ENCODE measurements around the gene HIRIP3.

The HIRIP3 gene

GRCh38 chr16:29995911-29996765 is 721 bp upstream of the HIRIP3 start, which contains the start of gene INO80E:
INO80E (plus strand) TSS chr16:29996241; CDS start chr16:29996311, 70 bp downstream.
- peak; percentile 97 for DNase-seq

GRCh38 chr16:29994600-29995323 is 655 bp downstream of the HIRIP3 start:
- peak in 1 of 2 experiments; percentile 47 for DNase-seq

GRCh38 chr16:29993903-29994599 is 1.4 kb downstream of the HIRIP3 start:
- no peak for DNase-seq

DNA sequence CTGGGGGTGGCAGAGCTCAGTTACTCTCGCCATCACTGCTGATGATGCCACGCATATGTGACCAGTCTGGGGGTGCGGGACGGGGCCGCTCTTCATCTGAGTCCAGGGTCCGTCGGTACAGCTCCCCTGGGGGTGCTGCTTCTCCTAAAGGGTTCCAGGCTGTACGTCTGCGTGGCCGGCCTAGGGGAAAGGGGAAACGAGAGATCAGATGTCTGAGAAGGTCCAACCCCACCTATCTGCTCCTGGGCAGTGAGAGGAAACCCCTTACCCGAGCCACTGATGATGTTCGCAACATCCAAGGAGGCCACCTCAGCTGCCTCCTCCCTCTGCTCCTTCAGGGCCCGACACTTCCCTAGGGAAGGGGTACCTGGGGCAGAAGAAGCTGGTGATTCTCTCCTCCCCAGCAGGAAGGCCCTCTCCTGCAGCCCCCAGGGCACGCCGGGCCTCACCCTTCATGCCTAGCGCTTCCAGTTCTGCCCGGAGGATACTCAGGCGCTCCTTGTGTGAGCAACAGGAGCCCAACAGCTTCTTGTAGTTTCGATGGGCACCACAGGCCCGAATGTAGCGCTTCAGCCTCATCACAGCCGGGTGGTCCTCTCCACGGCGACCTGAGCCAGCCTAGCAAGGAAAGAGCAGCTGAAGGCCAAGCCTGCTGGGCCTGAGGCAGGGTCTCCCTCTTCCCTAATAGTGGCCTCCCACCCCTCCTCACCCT is 2.1 kb downstream of the HIRIP3 start:
- no peak for DNase-seq

- no peak for DNase-seq
Measured at GRCh38 chr16:29992344-29992967, 3.0 kb downstream of the HIRIP3 start.

DNA sequence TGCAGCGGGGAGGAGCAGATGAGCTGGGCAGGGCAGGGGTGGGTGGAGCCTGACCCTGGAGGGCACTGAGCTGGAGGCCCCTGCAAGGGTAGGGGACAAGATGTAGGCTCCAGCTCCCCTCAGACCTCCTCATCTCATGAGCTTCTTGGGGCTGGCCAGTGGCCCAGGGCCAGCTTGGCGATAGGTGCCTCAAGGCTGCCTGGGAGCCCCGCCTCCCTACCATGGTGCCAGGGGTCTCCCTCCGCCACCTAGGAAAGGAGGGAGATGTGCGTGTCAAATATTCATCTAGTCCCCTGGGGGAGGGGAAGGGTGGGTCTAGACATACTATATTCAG is 3.9 kb downstream of the HIRIP3 start:
- DNase-seq = no peak

DNA sequence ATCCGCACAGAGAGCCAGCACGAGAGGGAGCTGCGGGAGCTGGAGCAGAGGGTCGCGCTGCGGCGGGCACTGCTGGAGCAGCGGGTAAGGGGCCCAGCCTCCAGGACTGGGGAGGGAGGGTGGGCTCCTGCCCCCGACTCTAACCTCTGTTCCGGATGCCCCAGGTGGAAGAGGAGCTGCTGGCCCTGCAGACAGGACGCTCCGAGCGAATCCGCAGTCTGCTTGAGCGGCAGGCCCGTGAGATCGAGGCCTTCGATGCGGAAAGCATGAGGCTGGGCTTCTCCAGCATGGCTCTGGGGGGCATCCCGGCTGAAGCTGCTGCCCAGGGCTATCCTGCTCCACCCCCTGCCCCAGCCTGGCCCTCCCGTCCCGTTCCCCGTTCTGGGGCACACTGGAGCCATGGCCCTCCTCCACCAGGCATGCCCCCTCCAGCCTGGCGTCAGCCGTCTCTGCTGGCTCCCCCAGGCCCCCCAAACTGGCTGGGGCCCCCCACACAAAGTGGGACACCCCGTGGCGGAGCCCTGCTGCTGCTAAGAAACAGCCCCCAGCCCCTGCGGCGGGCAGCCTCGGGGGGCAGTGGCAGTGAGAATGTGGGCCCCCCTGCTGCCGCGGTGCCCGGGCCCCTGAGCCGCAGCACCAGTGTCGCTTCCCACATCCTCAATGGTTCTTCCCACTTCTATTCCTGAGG is 4.4 kb downstream of the HIRIP3 start:
- no peak for DNase-seq

DNA sequence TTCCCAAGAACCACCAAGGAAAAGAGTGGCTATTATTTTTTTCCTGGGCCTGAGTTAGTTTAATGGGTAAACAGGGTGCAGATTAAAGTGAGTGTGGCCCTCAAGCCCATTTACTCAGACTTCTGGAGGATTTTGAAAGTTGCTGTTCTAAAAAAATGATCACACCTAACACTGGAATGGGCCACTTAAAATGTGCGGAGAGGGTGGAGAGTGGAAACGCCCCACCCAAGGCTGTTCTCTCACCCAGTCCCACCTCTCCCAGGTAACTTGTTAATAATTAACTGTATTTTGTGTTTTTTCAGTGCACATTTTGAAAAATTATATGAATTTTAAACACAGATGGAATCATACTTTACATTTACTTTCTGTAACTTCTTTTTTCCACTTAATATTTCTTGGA is 5.4 kb downstream of the HIRIP3 start:
- DNase-seq = no peak

- DNase-seq = no peak
Measured at GRCh38 chr16:29989111-29989858, 6.1 kb downstream of the HIRIP3 start.

GRCh38 chr16:29988346-29989075 is 6.9 kb downstream of the HIRIP3 start:
- DNase-seq = no peak

GRCh38 chr16:29987371-29988085 is 7.9 kb downstream of the HIRIP3 start:
- no peak for DNase-seq

GRCh38 chr16:29986931-29987330 is 8.5 kb downstream of the HIRIP3 start:
- no peak for DNase-seq

DNA sequence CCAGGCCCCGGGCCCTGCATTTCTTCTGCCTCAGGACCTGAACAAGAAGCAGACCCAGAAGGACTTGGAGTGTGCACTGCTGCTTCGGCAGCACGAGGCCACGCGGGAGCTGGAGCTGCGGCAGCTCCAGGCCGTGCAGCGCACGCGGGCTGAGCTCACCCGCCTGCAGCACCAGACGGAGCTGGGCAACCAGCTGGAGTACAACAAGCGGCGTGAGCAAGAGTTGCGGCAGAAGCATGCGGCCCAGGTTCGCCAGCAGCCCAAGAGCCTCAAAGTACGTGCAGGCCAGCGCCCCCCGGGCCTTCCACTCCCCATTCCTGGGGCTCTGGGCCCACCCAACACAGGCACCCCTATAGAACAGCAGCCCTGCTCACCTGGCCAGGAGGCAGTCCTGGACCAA is 9.2 kb downstream of the HIRIP3 start:
- DNase-seq = no peak

DNA sequence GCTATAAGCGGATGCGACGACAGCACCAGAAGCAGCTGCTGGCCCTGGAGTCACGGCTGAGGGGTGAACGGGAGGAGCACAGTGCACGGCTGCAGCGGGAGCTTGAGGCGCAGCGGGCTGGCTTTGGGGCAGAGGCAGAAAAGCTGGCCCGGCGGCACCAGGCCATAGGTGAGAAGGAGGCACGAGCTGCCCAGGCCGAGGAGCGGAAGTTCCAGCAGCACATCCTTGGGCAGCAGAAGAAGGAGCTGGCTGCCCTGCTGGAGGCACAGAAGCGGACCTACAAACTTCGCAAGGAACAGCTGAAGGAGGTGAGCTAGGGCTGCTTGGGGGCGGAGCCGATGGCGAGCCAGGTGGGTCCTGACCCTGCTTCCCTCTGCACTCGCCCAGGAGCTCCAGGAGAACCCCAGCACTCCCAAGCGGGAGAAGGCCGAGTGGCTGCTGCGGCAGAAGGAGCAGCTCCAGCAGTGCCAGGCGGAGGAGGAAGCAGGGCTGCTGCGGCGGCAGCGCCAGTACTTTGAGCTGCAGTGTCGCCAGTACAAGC is 10.1 kb downstream of the HIRIP3 start:
- DNase-seq = no peak

DNA sequence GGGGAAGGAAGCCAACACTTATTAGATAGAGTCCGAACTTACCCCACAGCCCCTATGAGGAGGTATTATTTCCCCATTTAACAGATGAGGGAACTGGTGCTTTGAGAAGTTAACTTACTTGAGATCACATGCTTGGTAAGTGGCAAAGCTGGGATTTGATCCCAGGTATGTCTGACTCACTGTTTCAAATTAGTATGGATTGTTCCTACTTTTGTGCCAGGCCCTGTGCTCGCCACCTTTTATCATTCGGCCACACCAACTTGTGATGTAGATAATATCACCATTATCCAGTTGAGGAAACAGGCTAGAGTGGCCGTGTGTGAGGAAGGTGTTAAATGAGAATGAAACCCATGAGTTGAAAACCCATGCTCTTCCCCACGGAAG is 10.7 kb downstream of the HIRIP3 start:
- DNase-seq = no peak

DNA sequence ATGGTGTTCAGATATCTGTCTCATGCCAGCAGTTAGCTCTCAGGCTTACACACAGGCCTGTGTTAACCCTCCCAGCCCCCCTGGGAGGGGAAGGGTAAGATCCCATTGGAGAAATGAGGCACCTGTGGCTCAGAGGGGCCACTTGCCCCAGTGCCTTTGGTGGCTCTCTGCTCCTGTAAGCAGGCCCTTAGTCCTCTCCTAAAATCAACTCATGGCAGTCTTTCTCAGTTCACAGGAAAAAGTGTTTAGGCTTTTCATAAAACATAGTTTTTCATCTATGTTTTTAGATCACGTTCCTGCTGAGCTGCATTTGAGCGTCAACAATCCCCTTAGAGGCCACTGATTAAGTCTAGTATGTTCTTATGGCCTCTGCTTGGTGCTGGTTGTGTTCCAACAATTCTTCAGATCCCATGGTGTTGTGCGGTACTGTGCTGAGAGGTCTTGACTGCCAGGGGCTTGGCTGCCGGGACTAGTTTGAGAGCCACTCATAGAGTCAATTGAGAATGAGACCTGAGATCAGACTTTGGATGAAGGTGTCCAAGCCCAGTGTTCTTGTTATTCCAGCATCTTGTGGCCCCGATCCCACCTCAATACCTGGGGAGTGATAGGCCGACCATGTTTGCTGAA is 11.2 kb downstream of the HIRIP3 start:
- no peak for DNase-seq

GRCh38 chr16:29983420-29984136 is 11.8 kb downstream of the HIRIP3 start:
- no peak for DNase-seq
